Panc1 (cell line): ENCODE data around the gene GTPBP4. TPM values are rescaled to one million over a fixed set of nuclear protein-coding genes. Genes with fewer than 3 reads are reported as not detected.

Experiments used
- ATAC-seq: fragments of 200-7000 bp; cut with Tn5 transposase; 2 replicates; pipeline ENCODE4 v1.9.1; 2020; ENCODE audit warnings: mild to moderate bottlenecking, moderate library complexity
- BruUV-seq: library from RNA; stranded (reverse); fragments of 400-500 nt; replicated peaks from 2 replicates; lab custom pipeline; 2021; lab: Mats Ljungman, UMichigan
- CTCF ChIA-PET: fragments of 300-600 bp; sonication (Branson Sonifier 250); formaldehyde crosslinking; loops from one replicate; lab custom pipeline; 2022; ENCODE audit warnings: antibody characterized with exemption; lab: Charles Lee
- POLR2A ChIA-PET: fragments of 300-600 bp; sonication (Branson Sonifier 250); formaldehyde crosslinking; loops from one replicate; lab custom pipeline; 2022; ENCODE audit warnings: antibody characterized with exemption; lab: Charles Lee
- DNase-seq: peaks from one replicate; pipeline ENCODE4 v3.0.0-alpha.2; 2010; ENCODE audit warnings: low read depth, low spot score
- H3K27ac ChIP-seq: 2 replicates; pipeline ENCODE4 v1.5.1; 2011; ENCODE audit warnings: mild to moderate bottlenecking, low read length, inconsistent platforms
- H3K27me3 ChIP-seq: fragments of 200-500 bp; sonication (Bioruptor generic); 2 replicates; pipeline ENCODE4 v1.6.0; 2014; ENCODE audit warnings: low read length, inconsistent platforms; ENCODE audit not compliant: control insufficient read depth, insufficient read depth
- H3K36me3 ChIP-seq: fragments of 200-500 bp; sonication (Bioruptor generic); 2 replicates; pipeline ENCODE4 v1.5.1; 2014; ENCODE audit warnings: inconsistent platforms, mild to moderate bottlenecking, low read length, moderate library complexity; ENCODE audit not compliant: control insufficient read depth, insufficient read depth
- H3K4me1 ChIP-seq: 2 replicates; pipeline ENCODE4 v1.5.1; 2011; ENCODE audit warnings: inconsistent platforms, mild to moderate bottlenecking, low read length, moderate library complexity; ENCODE audit not compliant: control insufficient read depth, insufficient read depth
- H3K4me3 ChIP-seq, 2 experiments: 2 replicates each; pipeline ENCODE4 v1.5.1; 2011 to 2012; ENCODE audit warnings: low read depth in 2 of 2, low read length in 2 of 2, mild to moderate bottlenecking in 2 of 2, inconsistent platforms in 1 of 2, moderate library complexity in 1 of 2
- H3K9me3 ChIP-seq: fragments of 200-500 bp; sonication (Bioruptor generic); 2 replicates; pipeline ENCODE4 v1.5.1; 2014; ENCODE audit warnings: low read depth, mild to moderate bottlenecking, inconsistent platforms, low read length, moderate library complexity; ENCODE audit not compliant: control insufficient read depth, insufficient read depth
- CTCF ChIP-seq: fragments of 450-650 bp; IDR thresholded peaks from 2 replicates; pipeline ENCODE4 v1.5.1; 2017; ENCODE audit warnings: mild to moderate bottlenecking
- POLR2AphosphoS5 ChIP-seq: IDR thresholded peaks from 2 replicates; pipeline ENCODE4 v1.6.1; 2012; ENCODE audit warnings: mild to moderate bottlenecking, low read depth, low read length, moderate library complexity
- SIN3A ChIP-seq: IDR thresholded peaks from 2 replicates; pipeline ENCODE4 v1.6.1; 2012; ENCODE audit warnings: low read depth, mild to moderate bottlenecking, low read length, moderate library complexity, borderline replicate concordance; ENCODE audit not compliant: insufficient read depth
- TCF7L2 ChIP-seq: IDR thresholded peaks from 2 replicates; pipeline ENCODE4 v1.6.1; 2011; ENCODE audit warnings: mild to moderate bottlenecking, low read depth, low read length, inconsistent platforms
- in situ Hi-C: cut with HindIII; loops from 2 replicates; pipeline ENCODE4 v1.10.0; 2016; ENCODE audit warnings: low sequenced_read_pairs, low pct_unique_long_range_greater_than_20kb
- intact Hi-C: fragments of 100-400 bp; cut with micrococcal nuclease; formaldehyde crosslinking; loops from one replicate; pipeline ENCODE4 v1.10.0; 2022; ENCODE audit not compliant: unreplicated experiment
- total RNA-seq: library from RNA; stranded (reverse); gene quantifications from one replicate; pipeline ENCODE4 v1.2.1, GENCODE V29; 2021; ENCODE audit not compliant: unreplicated experiment
- TF ChIP-seq, protein P1 (sequence below), 2 experiments: IDR thresholded peaks; 2 replicates each; pipeline ENCODE4 v1.6.1; 2011 to 2012; ENCODE audit warnings: low read depth in 2 of 2, control low read depth in 1 of 2, low read length in 1 of 2, mild to moderate bottlenecking in 1 of 2, moderate library complexity in 1 of 2; ENCODE audit not compliant: insufficient read depth in 1 of 2

The GTPBP4 gene
- total RNA-seq, 1 experiment from 2014 or later: 79.5 TPM

- Histone ChIP-seq H3K4me3 (no peak overlapping the region), H3K27ac (no peak overlapping the region), H3K9me3 (no peaks in the 10 kb centered on the region), H3K27me3 (no peaks in the 10 kb centered on the region), H3K4me1 (no peaks in the 10 kb centered on the region), H3K36me3 (no peaks in the 10 kb centered on the region)
- intact Hi-C loops (no loop called here), in situ Hi-C loops (no loop called here)
- DNase-seq: no peak
- BruUV-seq: no TSS peak
- no peak for ATAC-seq
- TF ChIP-seq, protein P1, sequence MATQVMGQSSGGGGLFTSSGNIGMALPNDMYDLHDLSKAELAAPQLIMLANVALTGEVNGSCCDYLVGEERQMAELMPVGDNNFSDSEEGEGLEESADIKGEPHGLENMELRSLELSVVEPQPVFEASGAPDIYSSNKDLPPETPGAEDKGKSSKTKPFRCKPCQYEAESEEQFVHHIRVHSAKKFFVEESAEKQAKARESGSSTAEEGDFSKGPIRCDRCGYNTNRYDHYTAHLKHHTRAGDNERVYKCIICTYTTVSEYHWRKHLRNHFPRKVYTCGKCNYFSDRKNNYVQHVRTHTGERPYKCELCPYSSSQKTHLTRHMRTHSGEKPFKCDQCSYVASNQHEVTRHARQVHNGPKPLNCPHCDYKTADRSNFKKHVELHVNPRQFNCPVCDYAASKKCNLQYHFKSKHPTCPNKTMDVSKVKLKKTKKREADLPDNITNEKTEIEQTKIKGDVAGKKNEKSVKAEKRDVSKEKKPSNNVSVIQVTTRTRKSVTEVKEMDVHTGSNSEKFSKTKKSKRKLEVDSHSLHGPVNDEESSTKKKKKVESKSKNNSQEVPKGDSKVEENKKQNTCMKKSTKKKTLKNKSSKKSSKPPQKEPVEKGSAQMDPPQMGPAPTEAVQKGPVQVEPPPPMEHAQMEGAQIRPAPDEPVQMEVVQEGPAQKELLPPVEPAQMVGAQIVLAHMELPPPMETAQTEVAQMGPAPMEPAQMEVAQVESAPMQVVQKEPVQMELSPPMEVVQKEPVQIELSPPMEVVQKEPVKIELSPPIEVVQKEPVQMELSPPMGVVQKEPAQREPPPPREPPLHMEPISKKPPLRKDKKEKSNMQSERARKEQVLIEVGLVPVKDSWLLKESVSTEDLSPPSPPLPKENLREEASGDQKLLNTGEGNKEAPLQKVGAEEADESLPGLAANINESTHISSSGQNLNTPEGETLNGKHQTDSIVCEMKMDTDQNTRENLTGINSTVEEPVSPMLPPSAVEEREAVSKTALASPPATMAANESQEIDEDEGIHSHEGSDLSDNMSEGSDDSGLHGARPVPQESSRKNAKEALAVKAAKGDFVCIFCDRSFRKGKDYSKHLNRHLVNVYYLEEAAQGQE (IDR thresholded peaks at IDR 0.05; ENCODE audit: insufficient read depth in 1 of 2, low read depth in 2 of 2, low read length in 1 of 2): no peak
- POLR2A ChIA-PET: no interaction called here
- CTCF ChIA-PET: no interaction called here
Measured at GRCh38 chr10:1034758-1035157, 46.5 kb downstream of the GTPBP4 start.

GRCh38 chr10:1035201-1035600, 47.0 kb downstream of the GTPBP4 start:
- intact Hi-C loops: no loop called here

More at GRCh38 chr10:1035201-1035600, 47.0 kb downstream of the GTPBP4 start:
- Histone ChIP-seq H3K27me3 (no peaks in the 10 kb centered on the region), H3K27ac (no peak overlapping the region), H3K4me1 (no peaks in the 10 kb centered on the region), H3K9me3 (no peaks in the 10 kb centered on the region), H3K4me3 (no peak overlapping the region), H3K36me3 (0 out of 2 replicates have a peak, but pooled peaks cover under 1% of the 10 kb centered on the region)
- DNase-seq: no peak
- in situ Hi-C loops: no loop called here
- ChIA-PET POLR2A (no interaction called here), CTCF (no interaction called here)
- no peak for ATAC-seq
- no peak for TF ChIP-seq POLR2AphosphoS5
- TF ChIP-seq TCF7L2: no peak
- TF ChIP-seq CTCF: no peak
- TF ChIP-seq, protein P1 (IDR thresholded peaks at IDR 0.05; ENCODE audit: insufficient read depth in 1 of 2, low read depth in 2 of 2, low read length in 1 of 2): no peak
- no peak for TF ChIP-seq SIN3A
- no TSS peak for BruUV-seq
